Smooth muscle cell (in vitro differentiated cells): Measurements from ENCODE around the gene CNTN1. TPM values are rescaled to one million over a fixed set of nuclear protein-coding genes. Genes with fewer than 3 reads are reported as not detected.

Source experiments
- DNase-seq: peaks from one replicate; lab custom pipeline; 2025; ENCODE audit not compliant: unreplicated experiment; lab: John Stamatoyannopoulos, UW
- H2AFZ ChIP-seq: fragments of 200-600 bp; sonication (generic); 2 replicates; pipeline ENCODE4 v1.6.0; 2016; ENCODE audit warnings: antibody characterized with exemption, low read depth, mild to moderate bottlenecking
- H3F3A ChIP-seq: fragments of 200-600 bp; sonication (generic); 2 replicates; pipeline ENCODE4 v1.6.0; 2017; ENCODE audit warnings: antibody characterized with exemption, low read depth
- H3K27ac ChIP-seq: fragments of 200-600 bp; sonication (generic); 2 replicates; pipeline ENCODE4 v1.5.1; 2016; ENCODE audit warnings: low read depth, mild to moderate bottlenecking
- H3K27me3 ChIP-seq: fragments of 200-600 bp; sonication (generic); 2 replicates; pipeline ENCODE4 v1.6.1; 2016; ENCODE audit warnings: low read depth, mild to moderate bottlenecking
- H3K36me3 ChIP-seq: fragments of 200-600 bp; sonication (generic); 2 replicates; pipeline ENCODE4 v1.5.1; 2016; ENCODE audit warnings: low read depth
- H3K4me1 ChIP-seq: fragments of 200-600 bp; sonication (generic); 2 replicates; pipeline ENCODE4 v1.5.1; 2016; ENCODE audit warnings: low read depth
- H3K4me2 ChIP-seq: fragments of 200-600 bp; sonication (generic); 2 replicates; pipeline ENCODE4 v1.6.0; 2016; ENCODE audit warnings: mild to moderate bottlenecking
- H3K4me3 ChIP-seq: fragments of 200-600 bp; sonication (generic); 2 replicates; pipeline ENCODE4 v1.5.1; 2016; ENCODE audit warnings: mild to moderate bottlenecking
- H3K79me2 ChIP-seq: fragments of 200-600 bp; sonication (generic); 2 replicates; pipeline ENCODE4 v1.6.0; 2016; ENCODE audit warnings: low read depth, mild to moderate bottlenecking
- H3K9ac ChIP-seq: fragments of 200-600 bp; sonication (generic); 2 replicates; pipeline ENCODE4 v1.6.0; 2016; ENCODE audit warnings: low read depth
- H3K9me3 ChIP-seq: fragments of 200-600 bp; sonication (generic); replicated peaks from 2 replicates; pipeline ENCODE4 v1.5.1; 2016; ENCODE audit warnings: low read depth
- H4K20me1 ChIP-seq: fragments of 200-600 bp; sonication (generic); 2 replicates; pipeline ENCODE4 v1.6.0; 2016; ENCODE audit warnings: low read depth
- CTCF ChIP-seq: fragments of 200-600 bp; sonication (generic); IDR thresholded peaks from 2 replicates; pipeline ENCODE4 v1.5.1; 2017; ENCODE audit warnings: borderline replicate concordance, mild to moderate bottlenecking, antibody characterized with exemption; ENCODE audit not compliant: insufficient read depth, poor library complexity, severe bottlenecking
- whole genome bisulfite sequencing: methylation state at CpG from one replicate; pipeline ENCODE4 v1.1.7; 2016; ENCODE audit warnings: low lambda C conversion rate; 5-methylcytosine and 5-hydroxymethylcytosine counted together
- polyA plus RNA-seq: library from polyadenylated mRNA; unstranded; fragments of >200 nt; fragmentation: Nextera tagmentation; extraction: Ambion mirVana; gene quantifications from 2 replicates; pipeline ENCODE4 v1.2.1, GENCODE V29; 2016
- total RNA-seq: library from RNA; depleted of rRNA; stranded (reverse); fragments of >200 nt; gene quantifications from 2 replicates; pipeline ENCODE4 v1.2.3, GENCODE V29; 2014

CNTN1 gene
- total and polyA plus RNA-seq, 2 experiments from 2014 or later = 0.37 to 0.94 TPM

DNA sequence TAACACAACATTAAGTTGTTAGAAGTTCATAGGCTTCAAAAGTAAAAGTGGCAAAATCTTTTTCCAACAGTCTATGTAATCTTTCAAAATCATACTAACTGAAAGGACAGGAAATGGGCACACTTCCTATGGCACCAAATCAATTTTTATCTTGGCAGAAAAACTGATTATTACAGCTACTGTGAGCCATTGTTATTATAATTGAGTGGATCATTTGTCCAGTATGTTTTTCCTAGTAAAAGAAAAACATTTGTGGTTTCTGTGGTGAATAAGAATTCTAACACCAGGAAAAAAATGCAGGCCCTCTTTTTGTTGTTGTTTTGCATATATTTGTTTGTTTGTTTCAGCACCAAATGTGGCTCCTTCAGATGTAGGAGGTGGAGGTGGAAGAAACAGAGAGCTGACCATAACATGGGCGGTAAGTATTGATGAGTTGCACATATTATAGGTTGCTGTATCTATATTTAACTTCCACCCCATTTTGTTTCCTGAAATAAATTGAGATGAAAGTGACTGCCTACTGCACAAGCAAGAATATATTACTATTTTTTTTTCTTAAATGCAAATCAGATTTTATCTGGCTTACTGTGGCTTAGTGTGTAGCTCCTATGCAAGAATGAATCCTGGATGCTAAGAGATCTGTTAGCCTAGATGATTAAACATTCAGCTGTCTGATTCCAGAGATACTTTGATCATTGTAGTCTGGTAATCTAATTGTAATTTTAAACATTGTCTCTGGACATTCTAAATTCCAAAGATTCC, 321.8 kb downstream of the CNTN1 start:
- Histone ChIP-seq H3K4me1 (no peaks in the 10 kb centered on the region), H3F3A (no peaks in the 10 kb centered on the region), H3K4me3 (no peak overlapping the region), H3K4me2 (peak overlapping the region; percentile 10), H3K9ac (no peak overlapping the region), H3K36me3 (no peaks in the 10 kb centered on the region), H2AFZ (no peak overlapping the region), H4K20me1 (no peaks in the 10 kb centered on the region), H3K27me3 (no peaks in the 10 kb centered on the region), H3K79me2 (no peaks in the 10 kb centered on the region), H3K27ac (no peak overlapping the region), H3K9me3 (peaks cover 3% of the 10 kb centered on the region)
- no peak for DNase-seq
- no peak for TF ChIP-seq CTCF
- 100% methylated on average over 1 of the region's 1 CpG for WGBS

- Histone ChIP-seq H3K9ac (no peak overlapping the region), H3F3A (no peaks in the 10 kb centered on the region), H3K4me2 (no peak overlapping the region), H2AFZ (no peak overlapping the region), H3K9me3 (peaks cover 3% of the 10 kb centered on the region), H3K4me1 (no peaks in the 10 kb centered on the region), H3K27me3 (no peaks in the 10 kb centered on the region), H3K27ac (no peak overlapping the region), H4K20me1 (no peaks in the 10 kb centered on the region), H3K4me3 (no peak overlapping the region), H3K79me2 (no peaks in the 10 kb centered on the region), H3K36me3 (no peaks in the 10 kb centered on the region)
- no peak for TF ChIP-seq CTCF
- no peak for DNase-seq
- WGBS = 62% methylated on average over 1 of the region's 1 CpG
Observed at GRCh38 chr12:41014643-41015020, 322.4 kb downstream of the CNTN1 start.

GRCh38 chr12:41018010-41018409, 325.8 kb downstream of the CNTN1 start:
- 98% methylated on average over 5 of the region's 5 CpGs for WGBS
- Histone ChIP-seq H3K27ac (no peak overlapping the region), H4K20me1 (no peaks in the 10 kb centered on the region), H3K9me3 (no peaks in the 10 kb centered on the region), H3K79me2 (no peaks in the 10 kb centered on the region), H3K4me2 (no peak overlapping the region), H3K36me3 (no peaks in the 10 kb centered on the region), H3K27me3 (no peaks in the 10 kb centered on the region), H3K4me1 (no peaks in the 10 kb centered on the region), H3F3A (no peaks in the 10 kb centered on the region), H3K4me3 (no peak overlapping the region), H3K9ac (no peak overlapping the region), H2AFZ (no peak overlapping the region)
- no peak for DNase-seq
- TF ChIP-seq CTCF = no peak

- H3F3A ChIP-seq = no peaks in the 10 kb centered on the region
- TF ChIP-seq CTCF = no peak
- H3K27me3 ChIP-seq = no peaks in the 10 kb centered on the region
- H3K79me2 ChIP-seq = no peaks in the 10 kb centered on the region
- H3K4me3 ChIP-seq = no peak overlapping the region
- H3K4me1 ChIP-seq = no peaks in the 10 kb centered on the region
- H3K9ac ChIP-seq = no peak overlapping the region
- DNase-seq = no peak
- no peaks in the 10 kb centered on the region for H3K9me3 ChIP-seq
- no peak overlapping the region for H3K27ac ChIP-seq
- H3K36me3 ChIP-seq = no peaks in the 10 kb centered on the region
- H3K4me2 ChIP-seq = no peak overlapping the region
- H2AFZ ChIP-seq = no peak overlapping the region
- H4K20me1 ChIP-seq = no peaks in the 10 kb centered on the region
Observed at GRCh38 chr12:41019461-41019860, 327.2 kb downstream of the CNTN1 start.
